GM23248 (cell line): ENCODE results near the gene CFLAR. TPM values are rescaled to one million over a fixed set of nuclear protein-coding genes. Genes with fewer than 3 reads are reported as not detected.
"Not testable (repeated sequence)": the region's sequence is repeated elsewhere in the genome, so short reads cannot be mapped to it uniquely, and the experiment has no call there.

ENCODE experiments used
- DNase-seq: peaks from one replicate; pipeline ENCODE4 v3.0.0-alpha.2; 2015
- H2AFZ ChIP-seq: fragments of 200-600 bp; sonication (generic); 2 replicates; pipeline ENCODE4 v1.6.1; 2016; ENCODE audit warnings: antibody characterized with exemption
- H3F3A ChIP-seq: fragments of 200-600 bp; sonication (generic); 2 replicates; pipeline ENCODE4 v1.6.1; 2016; ENCODE audit warnings: mild to moderate bottlenecking, antibody characterized with exemption, mixed run types; ENCODE audit not compliant: insufficient read depth
- H3K27ac ChIP-seq: fragments of 200-600 bp; sonication (generic); 2 replicates; pipeline ENCODE4 v1.5.1; 2016; ENCODE audit warnings: mild to moderate bottlenecking
- H3K27me3 ChIP-seq: fragments of 200-600 bp; sonication (generic); replicated peaks from 2 replicates; pipeline ENCODE4 v1.6.1; 2016; ENCODE audit warnings: mild to moderate bottlenecking; ENCODE audit not compliant: insufficient read depth
- H3K36me3 ChIP-seq: fragments of 200-600 bp; sonication (generic); 2 replicates; pipeline ENCODE4 v1.6.1; 2016; ENCODE audit warnings: low read depth, mild to moderate bottlenecking
- H3K4me1 ChIP-seq: fragments of 200-600 bp; sonication (generic); 2 replicates; pipeline ENCODE4 v1.6.1; 2016; ENCODE audit warnings: mild to moderate bottlenecking; ENCODE audit not compliant: insufficient read depth
- H3K4me2 ChIP-seq: fragments of 200-600 bp; sonication (generic); one replicate; pipeline ENCODE4 v1.6.1; 2016; ENCODE audit warnings: mild to moderate bottlenecking; ENCODE audit not compliant: unreplicated experiment
- H3K4me3 ChIP-seq: fragments of 200-600 bp; sonication (generic); 2 replicates; pipeline ENCODE4 v1.5.1; 2016; ENCODE audit warnings: mild to moderate bottlenecking
- H3K79me2 ChIP-seq: fragments of 200-600 bp; sonication (generic); 2 replicates; pipeline ENCODE4 v1.6.1; 2016; ENCODE audit warnings: mild to moderate bottlenecking; ENCODE audit not compliant: insufficient read depth
- H3K9ac ChIP-seq: fragments of 200-600 bp; sonication (generic); 2 replicates; pipeline ENCODE4 v1.6.1; 2016; ENCODE audit warnings: mild to moderate bottlenecking
- H3K9me2 ChIP-seq: fragments of 200-600 bp; sonication (generic); 2 replicates; pipeline ENCODE4 v1.6.1; 2016; ENCODE audit warnings: mixed run types, mild to moderate bottlenecking, moderate library complexity; ENCODE audit not compliant: insufficient read depth
- H3K9me3 ChIP-seq: fragments of 200-600 bp; sonication (generic); one replicate; pipeline ENCODE4 v1.6.1; 2017; ENCODE audit warnings: low read depth
- H4K20me1 ChIP-seq: fragments of 200-600 bp; sonication (generic); 2 replicates; pipeline ENCODE4 v1.6.0; 2016; ENCODE audit not compliant: insufficient read depth
- EZH2 ChIP-seq: fragments of 200-600 bp; sonication (generic); IDR thresholded peaks from 2 replicates; pipeline ENCODE4 v1.6.1; 2018; ENCODE audit warnings: antibody characterized with exemption, mild to moderate bottlenecking; ENCODE audit not compliant: insufficient read depth, poor library complexity, severe bottlenecking
- EZH2phosphoT487 ChIP-seq: fragments of 200-600 bp; sonication (generic); IDR thresholded peaks from 2 replicates; pipeline ENCODE4 v1.6.1; 2018; ENCODE audit warnings: antibody characterized with exemption, moderate library complexity, mild to moderate bottlenecking, low read depth; ENCODE audit not compliant: insufficient read depth
- WGBS, 2 experiments: methylation state at CpG; one replicate each; pipeline ENCODE4 v1.1.6; 2015 to 2017; ENCODE audit warnings: low lambda C conversion rate in 2 of 2, low coverage in 1 of 2; ENCODE audit errors: missing lambda C conversion rate in 2 of 2; 5-methylcytosine and 5-hydroxymethylcytosine counted together
- in situ Hi-C: fragments of 300-500 bp; cut with MboI; formaldehyde crosslinking; loops from 2 replicates; pipeline ENCODE4 v1.15.0; 2020
- polyA plus RNA-seq: library from polyadenylated mRNA; unstranded; fragments of >200 nt; fragmentation: Nextera tagmentation; extraction: Ambion mirVana; gene quantifications from 2 replicates; pipeline ENCODE4 v1.2.1, GENCODE V29; 2016
- total RNA-seq: library from RNA; depleted of rRNA; stranded (reverse); fragments of >200 nt; shearing (Covaris generic); gene quantifications from 2 replicates; pipeline ENCODE4 v1.2.3, GENCODE V29; 2014

The CFLAR gene
- total and polyA plus RNA-seq, 2 experiments from 2014 or later = 46.1 to 47.2 TPM

GRCh38 chr2:201135386-201135785 lies 19.4 kb downstream of the CFLAR start:
- 79 to 85% methylated on average over 4 of the region's 4 CpGs for WGBS, 2 experiments
- Histone ChIP-seq H3K36me3 (peaks cover 35% of the 10 kb centered on the region; the same call in 1 of the 2 replicates), H3F3A (peaks cover 19% of the 10 kb centered on the region), H3K4me3 (no peak overlapping the region), H3K27me3 (no peaks in the 10 kb centered on the region), H3K4me1 (peaks cover 35% of the 10 kb centered on the region), H3K9me3 (no peaks in the 10 kb centered on the region), H3K9me2 (no peaks in the 10 kb centered on the region), H3K79me2 (peaks cover 80% of the 10 kb centered on the region), H3K9ac (no peak overlapping the region), H2AFZ (no peak overlapping the region), H4K20me1 (no peaks in the 10 kb centered on the region), H3K4me2 (no peak overlapping the region), H3K27ac (peak overlapping the region; percentile 14; the same call in 1 of the 2 replicates)
- in situ Hi-C loops = no loop called here
- no peak for DNase-seq
- TF ChIP-seq EZH2phosphoT487 = no peak
- no peak for TF ChIP-seq EZH2

GRCh38 chr2:201136889-201137321 lies 20.9 kb downstream of the CFLAR start:
- H3K4me2 ChIP-seq = no peak overlapping the region
- peaks cover 81% of the 10 kb centered on the region for H3K79me2 ChIP-seq
- H3F3A ChIP-seq = 0 out of 2 replicates have a peak, but pooled peaks cover 5% of the 10 kb centered on the region
- 88 to 92% methylated on average over 3 of the region's 3 CpGs for WGBS, 2 experiments
- no peak for DNase-seq
- no peak overlapping the region for H3K9ac ChIP-seq
- H3K4me1 ChIP-seq = peaks cover 20% of the 10 kb centered on the region
- H2AFZ ChIP-seq = no peak overlapping the region
- H3K27me3 ChIP-seq = no peaks in the 10 kb centered on the region
- no peak overlapping the region for H3K4me3 ChIP-seq
- TF ChIP-seq EZH2phosphoT487 (no peak), EZH2 (no peak)
- no peaks in the 10 kb centered on the region for H4K20me1 ChIP-seq
- in situ Hi-C loops = no loop called here
- H3K9me3 ChIP-seq = no peaks in the 10 kb centered on the region
- no peaks in the 10 kb centered on the region for H3K9me2 ChIP-seq
- H3K27ac ChIP-seq = no peak overlapping the region
- H3K36me3 ChIP-seq = peaks cover 43% of the 10 kb centered on the region

GRCh38 chr2:201137505-201138400 lies 21.8 kb downstream of the CFLAR start:
- H3K79me2 ChIP-seq = peaks cover 78% of the 10 kb centered on the region
- H3K4me2 ChIP-seq = no peak overlapping the region
- H3K27me3 ChIP-seq = no peaks in the 10 kb centered on the region
- H3K4me3 ChIP-seq = no peak overlapping the region
- 0 out of 2 replicates have a peak, but pooled peaks cover 5% of the 10 kb centered on the region for H3F3A ChIP-seq
- H3K9me3 ChIP-seq = no peaks in the 10 kb centered on the region
- H3K36me3 ChIP-seq = peaks cover 47% of the 10 kb centered on the region
- H3K9me2 ChIP-seq = no peaks in the 10 kb centered on the region
- peaks cover 11% of the 10 kb centered on the region; the same call in 1 of the 2 replicates for H3K4me1 ChIP-seq
- TF ChIP-seq EZH2phosphoT487 = no peak
- TF ChIP-seq EZH2 = no peak
- H3K27ac ChIP-seq = no peak overlapping the region
- 97% methylated on average over 28 of the region's 28 CpGs for WGBS, 2 experiments
- no peak overlapping the region for H2AFZ ChIP-seq
- in situ Hi-C loops = no loop called here
- no peak for DNase-seq
- H4K20me1 ChIP-seq = no peaks in the 10 kb centered on the region
- H3K9ac ChIP-seq = no peak overlapping the region

GRCh38 chr2:201138401-201138970 lies 22.5 kb downstream of the CFLAR start:
- Histone ChIP-seq H3K36me3 (peaks cover 54% of the 10 kb centered on the region), H3K27me3 (no peaks in the 10 kb centered on the region), H3K9ac (no peak overlapping the region), H3K4me2 (no peak overlapping the region), H4K20me1 (no peaks in the 10 kb centered on the region), H3K4me3 (no peak overlapping the region), H3K4me1 (0 out of 2 replicates have a peak, but pooled peaks cover 9% of the 10 kb centered on the region), H3K9me3 (no peaks in the 10 kb centered on the region), H3K79me2 (peaks cover 76% of the 10 kb centered on the region), H2AFZ (no peak overlapping the region), H3K27ac (no peak overlapping the region), H3K9me2 (no peaks in the 10 kb centered on the region), H3F3A (0 out of 2 replicates have a peak, but pooled peaks cover 5% of the 10 kb centered on the region)
- 92 to 98% methylated on average over 15 of the region's 15 CpGs for WGBS, 2 experiments
- TF ChIP-seq EZH2phosphoT487 (no peak), EZH2 (no peak)
- DNase-seq = no peak
- in situ Hi-C loops = no loop called here

- H3K27ac ChIP-seq, H3K9me2 ChIP-seq, DNase-seq, H3K4me3 ChIP-seq, H4K20me1 ChIP-seq, H3K4me2 ChIP-seq, H2AFZ ChIP-seq, H3K9ac ChIP-seq, H3F3A ChIP-seq, in situ Hi-C loops, H3K4me1 ChIP-seq, H3K9me3 ChIP-seq, H3K27me3 ChIP-seq: not testable (repeated sequence)
- peaks cover 75% of the 10 kb centered on the region for H3K79me2 ChIP-seq
- WGBS, 2 experiments = 79 to 83% methylated on average over 13 to 14 of the region's 14 CpGs
- H3K36me3 ChIP-seq = peaks cover 55% of the 10 kb centered on the region
Observed at GRCh38 chr2:201138986-201139781, 23.2 kb downstream of the CFLAR start.
